ENCODE measurements around the gene NFILZ.

- no peak for TF ChIP-seq CTCF (conservative IDR thresholded peaks at IDR 0.05; ENCODE audit: low read length)
- TF ChIP-seq EZH2phosphoT487 (IDR thresholded peaks at IDR 0.05; ENCODE audit: borderline replicate concordance, low read depth, low read length), result no peak
These were observed 15.4 kb upstream of the NFILZ start for GRCh38 chr19:8615024-8615423.
